ENCODE results near the gene GPC6. TPM values are rescaled to one million over a fixed set of nuclear protein-coding genes. Genes with fewer than 3 reads are reported as not detected.

Gene GPC6
- total and polyA plus RNA-seq, 2 experiments from 2014 or later, result 14.4 to 20.8 TPM

GRCh38 chr13:94143624-94144350 lies 917.2 kb downstream of the GPC6 start:
- Histone ChIP-seq H3K9me3 (ENCODE audit: low read depth) (no peaks in the 10 kb centered on the region), H3K27ac (no peak overlapping the region), H3K4me2 (ENCODE audit: unreplicated experiment) (no peak overlapping the region), H2AFZ (no peak overlapping the region), H3K9me2 (ENCODE audit: insufficient read depth) (no peaks in the 10 kb centered on the region), H3K9ac (no peak overlapping the region), H3K27me3 (replicated peaks; ENCODE audit: insufficient read depth) (no peaks in the 10 kb centered on the region), H4K20me1 (ENCODE audit: insufficient read depth) (no peaks in the 10 kb centered on the region), H3K4me1 (ENCODE audit: insufficient read depth) (no peaks in the 10 kb centered on the region), H3F3A (ENCODE audit: insufficient read depth) (no peaks in the 10 kb centered on the region), H3K36me3 (ENCODE audit: low read depth) (no peaks in the 10 kb centered on the region), H3K4me3 (no peak overlapping the region), H3K79me2 (ENCODE audit: insufficient read depth) (no peaks in the 10 kb centered on the region)
- WGBS, 2 experiments (ENCODE audit: low coverage in 1 of 2, low lambda C conversion rate in 2 of 2, missing lambda C conversion rate in 2 of 2), result 83 to 85% methylated on average over 11 of the region's 11 CpGs
- TF ChIP-seq EZH2 (IDR thresholded peaks at IDR 0.05; ENCODE audit: insufficient read depth, poor library complexity, severe bottlenecking), result no peak
- no peak for TF ChIP-seq EZH2phosphoT487 (IDR thresholded peaks at IDR 0.05; ENCODE audit: insufficient read depth, low read depth)
- DNase-seq, result no peak
- in situ Hi-C loops (cut with MboI), result no loop called here

DNA sequence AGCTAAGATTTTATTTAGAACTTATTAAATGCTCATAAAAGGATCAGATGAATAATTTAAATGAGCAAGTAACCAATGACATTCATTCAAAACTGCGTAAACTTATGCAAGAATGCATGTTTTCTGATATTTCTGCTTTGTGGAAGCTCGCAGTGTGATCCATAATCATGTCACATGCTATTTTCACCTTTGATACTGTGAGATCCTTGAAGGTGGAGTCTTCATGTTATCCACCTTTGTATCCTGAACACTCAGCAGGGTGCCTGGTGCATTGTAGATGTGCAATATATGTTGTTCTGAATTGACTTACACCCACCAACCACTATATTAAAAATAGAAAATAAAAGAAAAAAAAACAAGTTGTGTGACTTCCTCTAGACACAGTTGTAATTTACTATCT lies 919.4 kb downstream of the GPC6 start:
- Histone ChIP-seq H3F3A (ENCODE audit: insufficient read depth) (no peaks in the 10 kb centered on the region), H3K27me3 (replicated peaks; ENCODE audit: insufficient read depth) (no peaks in the 10 kb centered on the region), H3K9me2 (ENCODE audit: insufficient read depth) (no peaks in the 10 kb centered on the region), H3K4me3 (no peak overlapping the region), H3K9me3 (ENCODE audit: low read depth) (no peaks in the 10 kb centered on the region), H3K9ac (no peak overlapping the region), H2AFZ (no peak overlapping the region), H3K4me1 (ENCODE audit: insufficient read depth) (no peaks in the 10 kb centered on the region), H3K27ac (no peak overlapping the region), H3K4me2 (ENCODE audit: unreplicated experiment) (no peak overlapping the region), H4K20me1 (ENCODE audit: insufficient read depth) (no peaks in the 10 kb centered on the region), H3K36me3 (ENCODE audit: low read depth) (no peaks in the 10 kb centered on the region), H3K79me2 (ENCODE audit: insufficient read depth) (no peaks in the 10 kb centered on the region)
- TF ChIP-seq EZH2phosphoT487 (IDR thresholded peaks at IDR 0.05; ENCODE audit: insufficient read depth, low read depth) (no peak), EZH2 (IDR thresholded peaks at IDR 0.05; ENCODE audit: insufficient read depth, poor library complexity, severe bottlenecking) (no peak)
- in situ Hi-C loops (cut with MboI), result no loop called here
- DNase-seq, result no peak
- 46 to 48% methylated on average over 2 of the region's 2 CpGs for whole genome bisulfite sequencing, 2 experiments (ENCODE audit: low coverage in 1 of 2, low lambda C conversion rate in 2 of 2, missing lambda C conversion rate in 2 of 2)

DNA sequence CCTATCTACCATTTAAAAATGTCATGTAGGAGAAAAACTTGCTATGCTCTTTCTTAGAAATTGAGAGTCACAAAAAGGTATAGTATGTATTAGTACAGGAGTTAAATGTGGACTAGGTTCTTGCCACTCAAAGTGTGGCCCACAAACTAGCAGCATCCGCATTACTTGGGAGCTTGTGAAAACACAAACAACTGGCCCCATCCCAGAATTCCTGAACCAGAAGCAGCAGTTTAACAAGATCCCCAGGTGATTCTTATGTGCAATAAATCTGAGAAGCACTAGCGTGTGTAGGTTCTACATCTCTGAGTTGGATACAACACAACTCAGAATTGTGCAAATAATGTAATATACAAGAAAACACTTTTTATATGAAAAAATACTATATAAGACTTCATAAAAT lies 927.0 kb downstream of the GPC6 start:
- H4K20me1 ChIP-seq (ENCODE audit: insufficient read depth), result no peaks in the 10 kb centered on the region
- 96 to 100% methylated on average over 2 of the region's 2 CpGs for WGBS, 2 experiments (ENCODE audit: low coverage in 1 of 2, low lambda C conversion rate in 2 of 2, missing lambda C conversion rate in 2 of 2)

DNA sequence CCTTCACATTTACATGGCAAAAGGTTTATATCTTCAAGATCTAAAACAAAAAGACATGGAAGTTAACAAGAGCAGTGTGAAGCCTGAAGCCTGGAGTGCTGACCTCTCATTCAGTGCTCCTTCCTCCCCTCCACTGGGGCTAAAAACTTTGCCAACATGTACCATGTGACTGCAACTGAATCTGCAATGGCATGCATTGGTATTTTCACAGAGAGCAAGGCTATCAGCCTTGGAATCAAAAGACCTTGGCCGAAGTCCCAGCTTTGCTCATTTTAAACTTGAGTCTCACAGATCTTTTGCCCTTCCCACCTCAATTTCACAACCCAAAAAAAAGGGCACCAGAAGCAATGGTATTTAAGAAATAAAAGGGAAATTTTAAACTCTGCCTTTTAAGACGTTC lies 927.8 kb downstream of the GPC6 start:
- H2AFZ ChIP-seq, result no peak overlapping the region
- no peaks in the 10 kb centered on the region for H3K36me3 ChIP-seq (ENCODE audit: low read depth)
- TF ChIP-seq EZH2phosphoT487 (IDR thresholded peaks at IDR 0.05; ENCODE audit: insufficient read depth, low read depth) (no peak), EZH2 (IDR thresholded peaks at IDR 0.05; ENCODE audit: insufficient read depth, poor library complexity, severe bottlenecking) (no peak)
- no peak overlapping the region for H3K9ac ChIP-seq
- H3K4me1 ChIP-seq (ENCODE audit: insufficient read depth), result peaks cover 9% of the 10 kb centered on the region; the same call in 1 of the 2 replicates
- in situ Hi-C loops (cut with MboI), result no loop called here
- no peaks in the 10 kb centered on the region for H3K9me3 ChIP-seq (ENCODE audit: low read depth)
- no peak overlapping the region for H3K4me2 ChIP-seq (ENCODE audit: unreplicated experiment)
- no peaks in the 10 kb centered on the region for H3F3A ChIP-seq (ENCODE audit: insufficient read depth)
- H3K27ac ChIP-seq, result no peak overlapping the region
- H3K9me2 ChIP-seq (ENCODE audit: insufficient read depth), result no peaks in the 10 kb centered on the region
- H3K27me3 ChIP-seq (replicated peaks; ENCODE audit: insufficient read depth), result no peaks in the 10 kb centered on the region
- H4K20me1 ChIP-seq (ENCODE audit: insufficient read depth), result no peaks in the 10 kb centered on the region
- 32 to 40% methylated on average over 2 of the region's 2 CpGs for WGBS, 2 experiments (ENCODE audit: low coverage in 1 of 2, low lambda C conversion rate in 2 of 2, missing lambda C conversion rate in 2 of 2)
- peak; percentile 50 for DNase-seq
- no peak overlapping the region for H3K4me3 ChIP-seq
- no peaks in the 10 kb centered on the region for H3K79me2 ChIP-seq (ENCODE audit: insufficient read depth)

More for the DNA sequence above, 927.0 kb downstream of the GPC6 start:
- no peak overlapping the region for H3K9ac ChIP-seq
- H3K4me1 ChIP-seq (ENCODE audit: insufficient read depth), result peaks cover 9% of the 10 kb centered on the region; the same call in 1 of the 2 replicates
- no peak overlapping the region for H3K4me3 ChIP-seq
- in situ Hi-C loops (cut with MboI), result no loop called here
- H3K27me3 ChIP-seq (replicated peaks; ENCODE audit: insufficient read depth), result no peaks in the 10 kb centered on the region
- DNase-seq, result no peak
- H3K36me3 ChIP-seq (ENCODE audit: low read depth), result no peaks in the 10 kb centered on the region
- no peak overlapping the region for H3K27ac ChIP-seq
- H2AFZ ChIP-seq, result no peak overlapping the region
- H3K9me3 ChIP-seq (ENCODE audit: low read depth), result no peaks in the 10 kb centered on the region
- no peaks in the 10 kb centered on the region for H3F3A ChIP-seq (ENCODE audit: insufficient read depth)
- no peaks in the 10 kb centered on the region for H3K79me2 ChIP-seq (ENCODE audit: insufficient read depth)
- TF ChIP-seq EZH2phosphoT487 (IDR thresholded peaks at IDR 0.05; ENCODE audit: insufficient read depth, low read depth) (no peak), EZH2 (IDR thresholded peaks at IDR 0.05; ENCODE audit: insufficient read depth, poor library complexity, severe bottlenecking) (no peak)
- H3K4me2 ChIP-seq (ENCODE audit: unreplicated experiment), result no peak overlapping the region
- H3K9me2 ChIP-seq (ENCODE audit: insufficient read depth), result no peaks in the 10 kb centered on the region

Data from GM23248 (cell line).